ENCODE data around the gene EIF2A. TPM values are rescaled to one million over a fixed set of nuclear protein-coding genes. Genes with fewer than 3 reads are reported as not detected.
"Not testable (repeated sequence)": the region's sequence is repeated elsewhere in the genome, so short reads cannot be mapped to it uniquely, and the experiment has no call there.

Gene EIF2A
- polyA plus RNA-seq, 1 donor: 130 TPM

DNA sequence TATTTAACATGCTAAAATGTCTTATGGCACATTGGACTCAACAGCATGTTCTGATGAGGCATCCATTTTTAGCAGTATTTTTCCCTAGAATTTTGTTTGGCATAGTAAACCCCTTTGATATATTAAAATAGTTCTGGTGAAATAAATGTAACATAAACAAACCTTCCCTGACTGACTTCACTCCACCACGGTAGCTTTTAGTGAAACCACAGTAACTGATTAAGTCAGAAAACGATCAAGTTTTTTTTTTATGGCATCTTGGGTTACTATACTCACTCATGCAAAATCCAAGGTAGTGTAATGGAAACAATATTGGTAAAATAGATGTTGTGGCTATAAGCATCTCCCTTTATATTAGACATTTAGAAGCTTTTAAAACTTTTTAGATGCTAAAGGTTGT is 3.1 kb upstream of the EIF2A start:
- DNase-seq: no peak

DNA sequence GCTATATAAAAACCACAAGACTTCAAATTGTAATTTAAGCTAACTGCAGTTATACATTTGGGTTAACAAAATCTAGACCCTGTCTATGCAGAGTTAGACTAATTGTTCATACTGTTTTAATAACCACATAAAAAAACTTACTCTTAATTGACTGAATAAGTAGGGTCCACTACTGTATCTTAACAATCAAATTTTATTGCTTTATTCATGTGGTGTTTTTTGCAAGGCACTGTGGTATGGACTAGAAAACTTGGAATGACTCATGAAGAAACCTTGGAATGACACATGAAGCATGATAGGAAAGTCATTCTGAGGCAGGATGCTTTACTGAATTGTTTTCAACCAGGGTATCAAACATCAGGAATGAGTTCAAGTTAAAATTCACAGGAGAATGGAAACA is 2.5 kb upstream of the EIF2A start:
- no peak for DNase-seq

DNA sequence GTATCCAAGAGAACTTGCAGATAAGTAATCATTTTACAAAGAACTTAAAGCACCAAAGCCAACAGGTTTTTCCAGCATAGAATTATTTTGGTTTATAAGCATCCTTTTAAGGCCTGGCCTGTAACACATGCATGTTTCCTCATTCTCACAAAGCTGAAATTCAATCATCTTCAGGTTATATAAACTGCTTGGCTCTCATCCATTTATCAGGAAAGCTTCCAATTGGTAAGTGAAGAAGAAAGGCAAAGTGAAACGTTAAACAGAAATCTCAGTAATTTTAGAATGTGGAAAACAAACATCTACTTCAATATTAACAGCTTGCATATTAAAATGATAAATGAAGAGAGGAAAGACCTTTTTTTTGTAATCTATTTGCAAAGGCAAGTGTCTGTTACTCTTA is 1.9 kb upstream of the EIF2A start:
- no peak for DNase-seq

DNA sequence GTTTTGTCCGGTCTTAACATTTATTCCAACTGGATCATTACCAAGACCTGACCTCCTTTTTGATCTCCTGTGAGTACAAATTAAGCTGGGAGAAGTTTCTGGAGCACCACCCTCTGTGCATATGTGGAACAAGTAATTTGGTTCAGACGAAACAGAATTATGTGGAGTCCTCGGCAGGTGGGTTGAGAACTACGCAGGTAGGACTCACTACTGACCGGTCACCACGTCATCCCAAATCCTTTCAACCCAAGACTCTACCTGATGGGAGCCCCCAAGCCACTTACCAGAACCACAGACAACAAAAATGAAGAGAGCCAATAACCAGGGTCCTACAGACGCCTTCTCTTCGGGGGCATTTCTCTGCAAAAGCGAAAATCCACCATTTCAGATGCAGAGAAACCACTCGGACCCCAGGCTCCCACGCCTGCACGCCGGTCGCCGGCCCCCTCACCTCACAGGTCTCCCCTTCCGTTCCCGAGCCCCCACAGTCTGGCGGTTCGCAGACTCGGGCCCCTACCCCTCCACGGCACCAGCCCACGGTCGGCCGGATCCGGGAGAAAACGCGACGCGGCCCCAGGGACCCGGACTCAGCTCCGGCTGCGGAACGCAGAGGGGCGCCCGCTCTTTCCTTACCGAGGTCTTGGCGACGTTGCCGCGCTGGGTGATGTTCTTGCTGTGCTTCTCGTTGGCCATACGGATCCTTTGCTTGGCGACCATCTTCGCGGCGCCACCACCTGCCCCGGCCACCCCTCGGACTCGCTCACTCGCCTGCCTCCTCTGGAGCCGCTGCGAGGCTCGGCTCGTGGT is 965 bp upstream of the EIF2A start:
- peak; percentile 62 for DNase-seq

DNA sequence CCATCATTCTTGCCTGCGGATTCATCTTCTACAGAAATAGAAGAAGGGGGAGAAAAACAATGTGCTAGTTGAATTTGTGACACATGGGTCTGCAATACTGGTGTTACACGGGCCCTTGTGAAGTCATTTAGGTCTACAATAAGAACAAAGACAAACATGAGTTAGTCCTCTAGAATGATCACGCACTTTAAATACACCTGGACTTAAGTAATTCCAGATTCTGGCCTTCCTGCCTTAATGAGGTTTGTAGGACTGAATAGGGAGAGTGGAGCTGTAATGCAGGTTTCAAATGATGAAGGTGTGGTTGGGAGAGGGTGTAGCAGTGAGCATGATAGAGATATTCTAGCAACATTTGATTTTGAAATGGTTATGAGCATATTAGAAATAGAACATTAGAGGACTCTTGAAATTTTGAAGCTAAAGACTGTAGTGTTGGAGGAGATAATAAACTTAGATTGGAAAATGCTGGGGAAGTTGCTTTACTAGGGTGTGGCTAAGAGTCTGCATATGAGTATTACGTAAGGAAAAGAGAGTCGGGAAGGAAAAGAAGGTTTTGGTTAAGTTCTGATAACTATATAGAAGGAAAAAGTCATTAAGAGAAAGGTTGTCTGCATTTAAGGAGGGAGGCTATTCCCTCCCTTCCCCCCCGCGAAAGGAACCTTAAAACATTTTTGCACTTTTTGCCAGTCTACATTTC is 606 bp downstream of the EIF2A start:
- DNase-seq: no peak

DNA sequence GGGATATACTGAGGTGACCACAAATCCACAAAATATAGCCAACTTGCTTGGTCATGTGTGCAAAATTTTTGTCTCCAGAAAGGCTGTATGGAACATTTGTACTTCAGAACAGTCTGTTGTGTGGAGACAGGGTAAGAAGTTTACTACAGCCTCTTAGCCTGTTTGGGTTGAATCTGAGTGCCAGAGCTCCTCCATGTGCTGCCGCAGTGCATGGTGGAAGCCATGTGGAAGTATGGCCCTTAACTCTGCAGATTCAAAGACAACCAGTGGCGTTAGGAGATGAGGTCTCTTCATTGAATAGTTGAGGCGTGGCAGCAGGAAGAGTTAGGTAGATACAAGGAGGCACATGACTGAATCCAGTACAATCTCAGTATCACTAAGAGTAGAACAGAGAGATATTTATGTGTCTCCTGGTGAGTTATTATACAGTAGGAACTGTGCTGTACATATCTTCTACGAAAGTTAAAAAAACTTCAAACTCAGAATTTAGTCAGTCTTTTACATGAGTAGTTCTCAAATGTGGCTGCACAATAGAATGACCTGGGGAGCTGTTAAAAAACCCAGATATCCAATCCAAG is 9.4 kb downstream of the EIF2A start:
- DNase-seq: no peak

DNA sequence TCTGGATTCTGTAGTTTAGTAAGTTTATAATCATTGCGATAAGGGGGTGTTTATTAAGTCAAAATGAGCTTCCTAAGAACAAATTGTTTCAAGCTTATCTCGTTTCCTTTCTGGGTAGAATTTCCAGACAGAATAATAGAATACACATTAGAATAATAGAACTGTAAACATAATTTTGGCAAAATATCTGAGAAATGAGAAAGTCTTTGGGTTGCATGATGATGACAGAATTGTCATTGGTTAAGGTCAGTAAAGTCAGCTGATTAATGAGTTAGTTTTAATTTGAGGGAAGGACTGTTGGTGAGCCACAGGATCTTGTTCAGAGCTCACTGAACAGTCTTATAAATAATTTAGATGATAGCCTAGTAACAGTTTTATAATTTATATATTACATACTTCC is 10.2 kb downstream of the EIF2A start:
- DNase-seq: no peak

DNA sequence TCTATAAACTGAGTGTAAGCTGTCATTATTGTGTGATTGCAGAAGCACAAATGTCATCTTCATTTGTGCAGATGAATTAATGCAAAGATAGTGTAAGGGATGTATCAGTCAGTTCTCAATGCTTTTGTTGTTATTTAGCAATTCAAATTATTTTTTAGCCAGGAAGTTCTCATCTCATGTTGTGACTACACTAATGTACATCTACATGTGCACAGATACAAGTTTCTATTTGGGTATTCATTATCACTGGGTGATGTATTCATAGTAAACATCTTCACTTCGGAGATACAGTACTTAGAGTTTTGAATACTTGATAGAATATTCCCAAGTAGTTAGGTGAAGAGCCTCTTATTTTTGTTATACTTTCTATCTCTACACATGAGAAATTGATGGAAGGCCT is 11.1 kb downstream of the EIF2A start:
- DNase-seq: no peak

DNA sequence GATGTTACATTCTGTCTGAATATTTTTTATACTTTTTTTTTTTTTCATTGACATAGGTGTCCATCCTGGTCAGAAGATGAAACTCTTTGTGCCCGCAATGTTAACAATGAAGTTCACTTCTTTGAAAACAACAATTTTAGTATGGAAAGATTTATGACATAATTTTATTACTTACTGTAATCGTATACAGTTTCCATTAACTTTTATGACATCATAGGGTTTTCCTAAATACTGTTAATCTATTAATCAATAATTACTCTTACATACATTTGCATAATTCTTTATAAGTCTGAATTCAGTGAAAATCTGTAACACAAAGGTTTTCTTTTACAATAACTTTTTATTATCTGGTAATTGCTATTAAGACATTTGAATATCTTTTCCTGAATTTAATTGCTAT is 17.7 kb downstream of the EIF2A start:
- DNase-seq: no peak

DNA sequence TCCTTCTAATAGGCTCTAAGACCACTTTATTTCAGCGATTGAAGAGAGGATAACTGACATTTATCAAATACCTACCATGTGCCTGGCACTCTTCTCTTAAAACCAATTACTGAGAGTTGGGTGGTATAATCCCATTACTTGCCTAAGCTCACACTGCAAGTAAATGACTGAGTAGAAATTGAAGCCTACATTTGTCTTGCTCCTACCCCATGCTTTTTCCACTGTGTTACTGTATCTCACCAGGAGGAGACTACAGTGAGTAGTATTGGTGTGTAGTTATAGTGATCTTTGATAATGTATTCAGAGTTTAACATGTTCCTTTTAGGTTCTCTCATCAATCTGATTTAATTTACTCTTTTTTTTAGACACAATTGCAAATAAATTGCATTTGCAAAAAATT is 20.7 kb downstream of the EIF2A start:
- no peak for DNase-seq

DNA sequence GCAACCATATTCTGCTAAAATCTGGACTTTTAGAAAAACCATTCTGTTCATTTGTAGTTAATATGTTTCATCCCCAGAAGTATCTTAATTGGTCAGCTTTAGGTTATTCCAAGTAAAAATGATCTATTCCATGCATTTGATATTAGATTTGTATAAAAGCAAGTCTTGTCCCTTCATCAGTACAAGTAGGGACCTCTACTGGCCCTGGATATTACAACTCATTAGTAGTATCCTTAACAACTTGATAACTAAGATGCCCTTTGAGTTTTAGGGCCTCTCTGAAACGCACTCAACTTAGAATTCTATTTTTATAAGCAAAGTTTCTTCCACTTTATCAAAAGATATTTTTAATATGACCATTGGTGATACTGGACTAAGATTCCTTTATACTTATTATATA is 31.3 kb downstream of the EIF2A start:
- no peak for DNase-seq

DNA sequence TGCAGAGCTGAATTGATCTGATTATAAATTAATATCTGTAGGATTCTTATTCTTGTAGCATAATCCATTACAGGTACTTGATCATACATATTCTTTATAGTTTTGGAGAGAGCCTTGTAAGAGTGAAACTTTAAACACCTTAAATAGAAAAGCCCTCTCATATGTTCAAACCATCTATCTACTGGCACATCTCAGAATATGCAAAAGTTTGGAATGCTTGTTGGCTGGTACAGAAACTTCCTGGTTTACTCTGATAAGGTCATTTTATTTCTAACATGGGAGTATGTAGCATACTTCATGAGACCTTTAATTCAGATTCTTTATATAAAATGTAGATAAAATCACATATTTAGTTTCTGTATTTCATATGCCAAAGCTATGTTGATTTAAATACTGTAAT is 34.6 kb downstream of the EIF2A start:
- no peak for DNase-seq

DNA sequence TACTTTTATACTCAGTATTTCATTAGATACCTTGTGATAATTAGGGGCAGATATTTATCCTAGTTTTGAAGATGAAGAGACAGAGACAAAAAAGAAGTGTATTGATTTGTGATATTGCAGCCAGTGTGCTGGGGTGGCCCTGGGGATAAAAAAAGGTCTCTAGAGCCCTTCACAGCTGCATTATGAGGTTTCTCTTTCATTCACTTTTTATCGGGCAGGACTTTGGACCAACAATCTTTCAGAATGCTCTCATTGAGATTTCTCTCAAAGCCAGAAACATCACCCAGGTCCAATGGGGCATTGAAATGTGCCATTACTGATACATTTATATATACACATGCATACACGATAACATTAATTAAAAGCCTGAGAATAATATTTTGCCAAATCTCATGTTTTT is 36.0 kb downstream of the EIF2A start:
- no peak for DNase-seq

DNA sequence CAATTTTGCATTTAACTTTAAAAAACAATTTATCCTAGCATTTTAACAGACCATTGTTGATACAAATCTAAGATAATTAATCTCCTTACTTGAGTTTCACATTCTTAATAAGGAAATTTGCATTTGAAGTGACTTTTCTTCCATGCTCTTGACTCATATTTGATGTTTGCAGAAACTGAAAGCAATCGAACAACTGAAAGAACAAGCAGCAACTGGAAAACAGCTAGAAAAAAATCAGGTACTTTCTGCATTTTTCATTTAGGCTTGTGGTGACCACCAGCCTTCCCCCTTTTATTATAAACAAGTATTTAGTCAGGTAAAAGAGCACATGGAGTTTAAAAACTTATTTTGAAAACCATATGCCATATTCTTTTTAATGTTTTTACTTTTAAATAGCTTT is 36.4 kb downstream of the EIF2A start:
- no peak for DNase-seq

DNA sequence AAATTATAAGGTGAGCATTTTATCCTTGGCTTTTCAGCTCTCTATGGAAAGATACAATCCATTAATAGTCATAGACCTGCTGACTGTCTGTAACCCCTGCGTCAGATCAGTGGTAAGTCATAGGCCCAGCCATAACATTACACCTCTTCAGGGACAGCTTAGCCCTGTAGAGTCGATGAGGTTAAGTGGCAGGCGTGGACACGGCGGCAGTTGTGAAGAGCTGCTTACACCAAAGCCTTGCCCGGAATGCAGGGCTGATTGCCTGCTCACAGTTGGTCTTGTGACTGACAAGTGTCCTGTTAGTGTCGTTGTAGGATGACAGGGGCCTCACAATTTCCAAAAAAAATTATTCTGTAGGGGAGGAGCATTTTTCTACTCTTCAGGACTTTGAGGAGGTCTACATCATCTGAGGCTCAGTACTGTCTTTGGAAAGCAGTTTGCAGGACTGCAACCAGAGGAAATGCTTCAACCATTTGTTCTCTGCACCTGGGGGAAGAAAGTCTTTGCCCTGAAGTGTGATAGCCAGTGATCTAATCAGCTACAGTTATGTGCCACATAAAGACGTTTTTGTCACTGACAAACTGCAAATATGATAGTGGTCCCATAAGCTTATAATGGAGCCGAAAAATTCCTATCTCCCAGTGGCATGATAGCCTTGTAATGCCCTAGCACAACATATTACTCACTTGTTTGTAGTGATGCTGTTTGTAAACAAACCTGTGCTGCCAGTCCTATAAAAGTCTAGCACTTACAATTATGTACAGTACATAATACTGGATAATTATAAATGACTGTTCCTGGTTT is 41.6 kb downstream of the EIF2A start:
- no peak for DNase-seq

DNA sequence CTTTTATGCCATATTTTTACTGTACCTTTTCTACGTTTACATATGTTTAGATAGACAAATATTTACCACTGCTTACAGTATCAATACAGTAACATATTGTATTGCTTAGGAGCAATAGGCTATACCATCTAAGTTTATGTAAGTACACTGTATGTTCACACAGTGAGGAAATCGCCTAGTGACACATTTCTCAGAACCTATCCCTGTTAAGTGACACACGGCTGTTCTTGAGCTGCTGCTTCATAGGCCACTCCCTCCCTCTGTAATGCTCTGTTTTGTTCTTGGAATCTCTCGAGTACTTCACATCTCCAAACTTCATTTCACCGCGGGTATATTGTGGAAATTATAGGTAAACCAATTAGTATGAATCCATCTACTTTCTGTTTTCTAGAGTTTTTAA is 43.2 kb downstream of the EIF2A start:
- no peak for DNase-seq

DNA sequence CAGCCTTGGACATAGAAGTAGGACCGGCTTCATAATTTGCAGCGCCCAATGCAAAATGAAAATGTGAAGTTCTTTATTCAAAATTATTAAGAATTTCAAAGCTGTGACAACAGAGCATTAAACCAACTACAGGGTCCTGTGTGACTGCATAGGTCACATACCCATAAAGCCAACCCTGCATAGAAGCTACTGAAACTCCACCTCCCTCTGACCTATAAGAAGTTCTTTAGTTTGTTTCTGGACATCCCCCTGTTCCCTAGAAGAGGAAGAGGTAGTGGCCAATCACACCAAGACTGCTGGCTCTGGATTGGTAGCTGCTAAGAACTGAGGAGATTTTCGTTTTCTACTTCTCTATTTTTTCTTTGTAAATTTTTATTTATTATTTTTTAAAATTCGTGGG is 47.6 kb downstream of the EIF2A start:
- no peak for DNase-seq

DNA sequence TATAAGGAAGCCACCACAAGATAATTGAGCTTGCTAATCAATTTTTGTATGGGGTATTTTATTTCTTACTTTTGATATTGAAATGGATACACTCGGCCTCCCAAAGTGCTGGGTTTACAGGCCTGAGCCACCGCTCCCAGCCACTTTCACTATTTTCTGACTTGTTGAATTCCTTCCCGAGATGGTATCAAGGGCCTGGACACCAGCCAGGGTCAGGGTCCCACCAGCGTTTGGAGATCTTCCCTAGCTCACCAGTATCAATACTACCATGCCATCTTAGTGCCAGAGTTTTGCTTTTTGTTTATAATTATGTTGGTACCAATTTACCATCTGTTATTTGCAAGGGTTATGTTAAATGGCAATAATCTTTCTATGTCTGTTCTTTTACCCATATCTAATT is 51.1 kb downstream of the EIF2A start:
- no peak for DNase-seq

DNA sequence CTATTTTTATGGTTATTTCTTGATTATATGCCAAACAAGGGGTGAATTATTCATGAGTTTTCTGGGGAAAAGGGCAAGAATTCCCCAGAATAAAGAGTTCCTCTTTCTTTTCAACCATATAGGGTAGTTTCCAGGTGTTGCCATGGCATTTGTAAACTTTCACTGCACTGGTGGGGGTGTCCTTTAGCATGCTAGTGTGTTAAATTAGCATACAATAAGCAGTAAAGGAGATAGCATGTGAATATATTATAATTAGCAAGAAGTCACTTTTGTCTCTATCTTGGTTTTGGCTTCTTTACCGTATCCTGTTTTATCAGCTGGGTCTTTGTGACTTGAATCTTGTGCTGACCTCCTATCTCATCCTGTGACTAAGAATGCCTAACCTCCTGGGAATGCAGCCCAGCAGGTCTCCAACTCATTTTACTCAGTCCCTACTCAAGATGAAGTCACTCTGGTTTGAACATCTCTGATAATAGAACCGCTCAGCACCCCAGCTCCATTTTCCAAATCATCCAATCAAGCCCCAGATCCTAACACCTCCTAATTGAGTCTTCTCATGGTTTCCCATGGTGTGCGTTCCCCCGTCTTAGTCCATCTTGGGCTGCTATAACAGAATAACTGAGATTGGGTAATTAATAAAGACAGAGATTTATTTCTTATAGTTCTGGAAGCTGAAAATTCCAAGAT is 53.2 kb downstream of the EIF2A start:
- no peak for DNase-seq

DNA sequence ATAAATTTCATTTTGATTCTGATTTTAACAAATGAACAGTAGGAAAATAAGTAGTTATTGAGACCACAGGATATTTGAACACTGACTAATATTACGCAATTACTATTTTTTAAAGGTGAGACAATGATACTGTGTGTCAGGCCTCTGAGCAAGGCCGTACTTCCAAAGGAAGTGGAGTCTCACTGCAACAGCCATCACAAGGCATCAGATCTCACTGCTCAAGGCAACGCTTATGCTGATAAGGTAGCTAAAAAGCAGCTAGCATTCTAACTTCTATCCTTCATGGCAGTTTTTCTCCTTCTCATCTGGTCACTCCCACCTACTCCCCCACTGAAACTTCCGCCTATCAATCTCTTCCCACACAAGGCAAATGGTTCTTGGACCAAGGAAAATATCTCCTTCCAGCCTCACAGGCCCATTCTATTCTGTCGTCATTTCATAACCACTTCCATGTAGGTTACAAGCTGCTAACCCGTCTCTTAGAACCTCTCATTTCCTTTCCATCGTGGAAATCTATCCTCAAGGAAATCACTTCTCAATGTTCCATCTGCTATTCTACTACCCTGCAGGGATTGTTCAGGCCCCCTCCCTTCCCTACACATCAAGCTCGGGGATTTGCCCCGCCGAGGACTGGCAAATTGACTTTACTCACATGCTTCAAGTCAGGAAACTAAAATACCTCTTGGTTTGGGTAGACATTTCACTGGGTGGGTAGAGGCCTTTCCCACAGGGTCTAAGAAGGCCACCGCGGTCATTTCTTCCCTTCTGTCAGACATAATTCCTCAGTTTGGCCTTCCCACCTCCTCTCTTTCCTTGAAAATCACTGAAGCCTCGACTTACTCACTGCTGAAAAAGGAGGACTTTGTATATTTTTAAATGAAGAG is 54.3 kb downstream of the EIF2A start:
- not testable (repeated sequence) for DNase-seq

DNA sequence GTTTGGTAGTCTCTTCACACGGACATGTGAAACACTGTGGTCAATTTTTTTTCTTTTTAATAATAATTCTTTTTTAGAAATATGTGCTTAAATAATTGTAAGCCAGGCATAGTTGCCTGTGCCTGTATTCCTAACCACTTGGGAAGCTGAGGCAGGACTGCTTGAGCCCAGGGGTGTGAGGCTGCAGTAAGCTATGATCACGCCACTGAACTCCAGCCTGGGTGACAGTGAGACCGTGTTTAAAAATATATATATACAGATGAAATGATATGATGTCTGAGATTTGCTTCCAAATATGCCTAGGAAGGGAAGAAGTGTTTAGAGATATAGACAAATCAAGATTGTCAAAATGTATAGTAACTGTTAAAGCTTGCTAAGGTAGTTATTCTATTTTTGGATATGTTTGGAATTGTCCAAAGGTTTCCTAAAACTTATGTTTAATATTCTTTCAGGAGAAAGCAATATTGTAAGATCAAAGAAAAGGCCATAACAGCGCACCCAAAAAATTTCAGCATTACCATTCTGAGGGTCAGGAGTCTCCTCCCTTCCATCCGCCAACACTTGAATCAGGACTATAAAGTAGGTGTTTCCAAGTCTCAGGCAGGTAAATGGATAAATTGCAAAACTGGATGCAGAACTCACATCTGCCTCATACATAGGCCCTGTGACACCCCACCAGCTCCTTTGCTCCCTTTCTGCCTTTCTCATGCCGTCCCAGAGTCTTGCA is 56.0 kb downstream of the EIF2A start:
- DNase-seq: no peak
